B cell (primary cell): ENCODE measurements around the gene HYAL2. TPM values are rescaled to one million over a fixed set of nuclear protein-coding genes. Genes with fewer than 3 reads are reported as not detected.

ENCODE experiments used
- ATAC-seq: fragments of 200-7000 bp; cut with Tn5 transposase; one replicate; pipeline ENCODE4 v1.10.0; 2021; ENCODE audit warnings: low read depth, mild to moderate bottlenecking, moderate number of reproducible peaks, moderate library complexity
- CTCF ChIA-PET: fragments of 350-600 bp; sonication (Branson Sonifier 250); formaldehyde crosslinking; loops from one replicate; lab custom pipeline; 2021; ENCODE audit warnings: antibody characterized with exemption, inconsistent platforms; lab: Charles Lee
- POLR2A ChIA-PET: fragments of 350-600 bp; sonication (Branson Sonifier 250); formaldehyde crosslinking; loops from one replicate; lab custom pipeline; 2021; ENCODE audit warnings: antibody characterized with exemption; lab: Charles Lee
- DNase-seq: peaks from one replicate; pipeline ENCODE4 v3.0.0; 2013
- H2AFZ ChIP-seq: 2 replicates; pipeline ENCODE4 v1.6.1; 2012; ENCODE audit warnings: mild to moderate bottlenecking, low read depth, low read length; ENCODE audit not compliant: insufficient read depth, poor library complexity, severe bottlenecking
- H3K27ac ChIP-seq, 2 donors: 1 replicate in 1 of 2; 2 replicates in 1 of 2; pipeline ENCODE4 v1.5.1; 2012 to 2013; ENCODE audit warnings: low read length in 2 of 2, mild to moderate bottlenecking in 2 of 2, moderate library complexity in 1 of 2
- H3K27me3 ChIP-seq, 4 experiments: fragments of 200-600 bp in 1 of 4; sonication (generic) in 1 of 4; replicated peaks in 1 of 4; 1 replicate in 2 of 4; 2 replicates in 2 of 4; pipeline versions ENCODE4 v1.6.1 to v1.7.0; 2013 to 2016; ENCODE audit warnings: low read length in 3 of 4, mild to moderate bottlenecking in 2 of 4, mixed read lengths in 1 of 4, moderate library complexity in 1 of 4; ENCODE audit not compliant: insufficient read depth in 4 of 4, control insufficient read depth in 3 of 4; ENCODE audit errors: control extremely low read depth in 1 of 4
- H3K36me3 ChIP-seq, 2 experiments: replicated peaks in 1 of 2; 1 replicate in 1 of 2; 2 replicates in 1 of 2; pipeline versions ENCODE4 v1.6.1 to v1.7.1; 2013; ENCODE audit warnings: low read length in 1 of 2; ENCODE audit not compliant: insufficient read depth in 2 of 2, control insufficient read depth in 1 of 2; ENCODE audit errors: control extremely low read depth in 1 of 2, extremely low read depth in 1 of 2
- H3K4me1 ChIP-seq, 2 donors: fragments of 200-600 bp in 1 of 2; sonication (generic) in 1 of 2; 1 replicate in 1 of 2; 2 replicates in 1 of 2; pipeline versions ENCODE4 v1.5.1 to v1.6.1; 2013 to 2017; ENCODE audit warnings: low read length in 2 of 2; ENCODE audit not compliant: control insufficient read depth in 2 of 2, insufficient read depth in 2 of 2
- H3K4me2 ChIP-seq: replicated peaks from 2 replicates; pipeline ENCODE3; 2012; ENCODE audit warnings: mild to moderate bottlenecking, low read depth, low read length; ENCODE audit not compliant: poor library complexity, severe bottlenecking
- H3K4me3 ChIP-seq, 5 experiments: fragments of 200-600 bp in 1 of 5; sonication (generic) in 1 of 5; 1 replicate in 3 of 5; 2 replicates in 2 of 5; pipeline versions ENCODE4 v1.5.1 to v1.7.0; 2011 to 2016; ENCODE audit warnings: low read length in 4 of 5, mild to moderate bottlenecking in 4 of 5, low read depth in 2 of 5, control low read depth in 1 of 5, moderate library complexity in 1 of 5; ENCODE audit not compliant: insufficient read depth in 1 of 5; ENCODE audit errors: control extremely low read depth in 1 of 5, extremely low read depth in 1 of 5
- H3K79me2 ChIP-seq: fragments of 200-600 bp; sonication (generic); one replicate; pipeline ENCODE4 v1.6.0; 2016; ENCODE audit warnings: low read length; ENCODE audit not compliant: control insufficient read depth, insufficient read depth
- H3K9ac ChIP-seq: fragments of 200-600 bp; sonication (generic); 2 replicates; pipeline ENCODE4 v1.6.1; 2017; ENCODE audit warnings: mild to moderate bottlenecking, low read length, moderate library complexity
- H3K9me3 ChIP-seq, 3 donors: one replicate each; pipeline versions ENCODE4 v1.6.1 to v1.7.1; 2013; ENCODE audit warnings: low read length in 2 of 3; ENCODE audit not compliant: control insufficient read depth in 2 of 3, insufficient read depth in 1 of 3; ENCODE audit errors: control extremely low read depth in 1 of 3
- H4K20me1 ChIP-seq: 2 replicates; pipeline ENCODE4 v1.6.0; 2012; ENCODE audit warnings: mild to moderate bottlenecking, low read length; ENCODE audit not compliant: insufficient read depth, control insufficient read depth, poor library complexity, severe bottlenecking
- H3K27ac Mint-ChIP-seq: one replicate; pipeline ENCODE4 v1.8.0; 2021; ENCODE audit warnings: mixed read lengths
- H3K27me3 Mint-ChIP-seq: one replicate; pipeline ENCODE4 v1.8.0; 2021; ENCODE audit warnings: mixed read lengths
- H3K4me1 Mint-ChIP-seq: one replicate; pipeline ENCODE4 v1.8.0; 2021; ENCODE audit warnings: mixed read lengths
- H3K4me3 Mint-ChIP-seq: one replicate; pipeline ENCODE4 v1.8.0; 2021; ENCODE audit warnings: mixed read lengths
- H3K9me3 Mint-ChIP-seq: one replicate; pipeline ENCODE4 v1.8.0; 2022; ENCODE audit warnings: mixed read lengths; ENCODE audit not compliant: insufficient read depth
- CTCF ChIP-seq: fragments of 200-600 bp; IDR thresholded peaks from one replicate; pipeline ENCODE4 v1.8.0; 2022; ENCODE audit warnings: antibody characterized with exemption, mild to moderate bottlenecking
- EZH2 ChIP-seq: IDR thresholded peaks from 2 replicates; pipeline ENCODE4 v1.6.1; 2012; ENCODE audit warnings: borderline replicate concordance, low read depth, mild to moderate bottlenecking, moderate library complexity, low read length; ENCODE audit not compliant: insufficient read depth, poor library complexity, severe bottlenecking
- WGBS: methylation state at CpG from one replicate; pipeline ENCODE4 v1.1.5; 2013; ENCODE audit warnings: missing lambda C conversion rate; ENCODE audit not compliant: insufficient coverage; 5-methylcytosine and 5-hydroxymethylcytosine counted together
- intact Hi-C: fragments of 100-400 bp; cut with micrococcal nuclease; formaldehyde crosslinking; loops from one replicate; pipeline ENCODE4 v1.10.0; 2022
- polyA plus RNA-seq: library from polyadenylated mRNA; depleted of rRNA; stranded (reverse); fragments of >200 nt; gene quantifications from 2 replicates; pipeline ENCODE4 v1.2.3, GENCODE V29; 2012
- total RNA-seq, 2 donors: library from RNA; stranded (reverse); fragments of 120-200 nt in 1 of 2; gene quantifications; 1 replicate in 1 of 2; 2 replicates in 1 of 2; pipeline versions ENCODE4 v1.2.3 to v1.2.4, GENCODE V29; 2013 to 2022

Gene HYAL2
- total and polyA plus RNA-seq, 2 donors (not counting 1 experiment from before 2014, with no cell fraction given) = 4.2 to 5.1 TPM

GRCh38 chr3:50337175-50337861 is 14.8 kb upstream of the HYAL2 start:
- CTCF ChIA-PET = interaction anchor here (0.7 to 3.9 kb wide), 19 partner anchors 10 to 279 kb away, joined by 3 to 37 read pairs (median 4); partner anchors contain the start of genes CYB561D2, HYAL2, HYAL3 and IFRD2

More at GRCh38 chr3:50337175-50337861, 14.8 kb upstream of the HYAL2 start:
- H3K27ac Mint-ChIP-seq = peak overlapping the region; percentile 99
- TF ChIP-seq EZH2 = no peak
- TF ChIP-seq CTCF = no peak
- no peaks in the 10 kb centered on the region for H3K27me3 Mint-ChIP-seq
- peaks cover 37 to 74% of the 10 kb centered on the region in 2 donors for H3K4me1 ChIP-seq
- H3K36me3 ChIP-seq = peaks cover 0 to 19% of the 10 kb centered on the region in 2 experiments
- H3K27me3 ChIP-seq = no peaks in the 10 kb centered on the region
- H3K4me3 Mint-ChIP-seq = peak overlapping the region; percentile 96
- peak; percentile 84 for ATAC-seq
- H2AFZ ChIP-seq = peak overlapping the region; percentile 74
- peaks cover 66% of the 10 kb centered on the region for H3K79me2 ChIP-seq
- H3K9me3 ChIP-seq = no peaks in the 10 kb centered on the region
- H3K4me2 ChIP-seq = peak overlapping the region; percentile 90
- WGBS = under 1% methylated on average over 79 of the region's 79 CpGs
- DNase-seq = peak; percentile 97
- no peaks in the 10 kb centered on the region for H3K9me3 Mint-ChIP-seq
- peaks cover 55% of the 10 kb centered on the region for H3K4me1 Mint-ChIP-seq
- H3K4me3 ChIP-seq = peak overlapping the region; percentile 39 to 86 (median 68)
- intact Hi-C loops = loop anchor here (1.0 to 5.0 kb wide), 8 partner anchors 8 to 100 kb away; partner anchors contain the start of genes CYB561D2, GNAI2, HYAL3 and NAA80
- peak overlapping the region; percentile 89 for H3K9ac ChIP-seq
- POLR2A ChIA-PET = interaction anchor here (0.5 to 6.1 kb wide), 19 partner anchors 8 to 1817 kb away, joined by 3 to 96 read pairs (median 6); partner anchors contain the start of genes ABHD14B, C3orf18, CYB561D2 and HEMK1
- peak overlapping the region; percentile 97 to 98 for H3K27ac ChIP-seq
- peaks cover 31% of the 10 kb centered on the region for H4K20me1 ChIP-seq
